ENCODE data around the gene COL1A1.

Gene COL1A1

GRCh38 chr17:50146230-50146926 lies 55.1 kb downstream of the COL1A1 start:
- peaks cover 27% of the 10 kb centered on the region for H3K36me3 ChIP-seq (ENCODE audit: insufficient read depth, low read depth, low read length)

DNA sequence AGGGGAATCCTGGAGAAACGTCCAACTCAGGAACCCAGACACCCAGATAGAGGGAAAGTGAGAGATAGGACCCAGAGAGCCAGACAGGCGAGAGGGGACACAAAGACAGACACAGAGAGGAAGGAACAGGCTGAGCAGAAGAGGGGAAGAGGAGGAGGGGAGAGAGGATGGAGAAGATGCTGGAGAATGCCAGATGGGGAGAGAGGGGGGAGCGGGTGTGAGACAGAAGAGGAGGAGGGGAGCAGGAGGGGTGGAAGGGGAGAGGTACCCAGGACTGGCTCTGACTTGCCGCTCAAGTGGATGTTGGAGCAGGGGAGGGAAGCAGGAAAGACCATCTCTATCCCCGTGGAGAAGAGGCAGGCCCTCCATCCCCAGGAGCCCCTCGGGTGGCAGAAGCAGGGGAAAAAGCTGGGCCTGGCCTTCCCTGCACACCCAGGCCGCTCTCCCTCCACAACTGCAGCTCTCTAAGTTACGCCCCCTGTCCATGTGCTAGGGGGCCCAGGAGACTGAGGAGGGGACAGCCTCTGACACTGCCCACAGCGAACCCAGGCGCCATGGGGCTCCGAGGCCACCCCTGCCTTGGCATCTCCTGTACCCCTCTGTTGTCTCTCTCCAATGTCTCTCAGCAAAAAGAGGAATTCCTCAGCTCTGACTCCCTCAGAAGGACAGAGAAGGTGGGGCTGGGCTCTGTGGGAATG lies 55.8 kb downstream of the COL1A1 start:
- H3K9ac ChIP-seq (ENCODE audit: low read depth, low read length): no peak overlapping the region
- no peak overlapping the region for H3K4me3 ChIP-seq (ENCODE audit: low read length)

More at GRCh38 chr17:50146230-50146926, 55.1 kb downstream of the COL1A1 start:
- Histone ChIP-seq H3K4me3 (ENCODE audit: low read length) (no peak overlapping the region), H3K9me3 (ENCODE audit: insufficient read depth, low read depth, low read length) (no peaks in the 10 kb centered on the region), H3K9ac (ENCODE audit: low read depth, low read length) (no peak overlapping the region), H3K27me3 (ENCODE audit: insufficient read depth, low read length) (peaks cover 17% of the 10 kb centered on the region), H3K27ac (ENCODE audit: low read length) (no peak overlapping the region), H3K4me1 (ENCODE audit: insufficient read depth, low read length) (peaks cover 5% of the 10 kb centered on the region; the same call in 1 of the 2 replicates)

DNA sequence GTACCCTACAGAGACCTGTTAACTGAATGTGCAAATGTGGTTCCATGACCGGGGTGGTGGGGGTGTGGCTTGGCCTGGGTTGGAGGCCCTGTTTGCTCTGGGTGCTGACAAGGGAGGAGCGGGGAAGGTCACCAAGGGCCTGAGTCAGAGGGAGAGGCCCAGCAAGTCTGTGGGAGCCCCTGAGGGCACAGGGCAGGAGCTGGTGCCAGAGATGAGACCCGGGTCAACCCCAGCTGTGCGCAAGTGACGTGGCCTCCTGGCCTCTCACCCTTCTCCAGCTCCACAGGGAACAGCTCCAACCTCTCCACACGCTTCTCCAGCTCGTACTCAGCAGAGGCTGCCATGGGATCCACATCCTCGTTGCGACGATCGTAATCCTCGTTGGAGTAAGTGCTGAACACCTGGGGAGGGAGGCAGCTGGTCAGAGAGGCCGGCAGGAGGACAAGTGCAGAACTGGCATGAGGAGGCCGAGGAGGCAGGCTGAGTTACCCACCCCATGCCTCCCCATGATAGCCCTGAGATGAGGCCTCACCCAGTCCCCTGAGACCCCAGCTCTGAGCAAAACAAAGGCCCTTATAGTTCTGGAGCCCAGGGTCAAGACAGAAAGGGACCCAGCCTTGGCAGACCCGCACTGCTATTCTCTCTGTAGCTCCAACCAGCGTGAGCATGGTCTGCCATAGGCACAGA lies 56.4 kb downstream of the COL1A1 start:
- H3K9ac ChIP-seq (ENCODE audit: low read depth, low read length): no peak overlapping the region
- peaks cover 31% of the 10 kb centered on the region for H3K36me3 ChIP-seq (ENCODE audit: insufficient read depth, low read depth, low read length)

More for the DNA sequence above, 55.8 kb downstream of the COL1A1 start:
- peaks cover 17% of the 10 kb centered on the region for H3K27me3 ChIP-seq (ENCODE audit: insufficient read depth, low read length)
- peaks cover 5% of the 10 kb centered on the region; the same call in 1 of the 2 replicates for H3K4me1 ChIP-seq (ENCODE audit: insufficient read depth, low read length)
- no peaks in the 10 kb centered on the region for H3K9me3 ChIP-seq (ENCODE audit: insufficient read depth, low read depth, low read length)
- peaks cover 28% of the 10 kb centered on the region for H3K36me3 ChIP-seq (ENCODE audit: insufficient read depth, low read depth, low read length)
- no peak overlapping the region for H3K27ac ChIP-seq (ENCODE audit: low read length)

DNA sequence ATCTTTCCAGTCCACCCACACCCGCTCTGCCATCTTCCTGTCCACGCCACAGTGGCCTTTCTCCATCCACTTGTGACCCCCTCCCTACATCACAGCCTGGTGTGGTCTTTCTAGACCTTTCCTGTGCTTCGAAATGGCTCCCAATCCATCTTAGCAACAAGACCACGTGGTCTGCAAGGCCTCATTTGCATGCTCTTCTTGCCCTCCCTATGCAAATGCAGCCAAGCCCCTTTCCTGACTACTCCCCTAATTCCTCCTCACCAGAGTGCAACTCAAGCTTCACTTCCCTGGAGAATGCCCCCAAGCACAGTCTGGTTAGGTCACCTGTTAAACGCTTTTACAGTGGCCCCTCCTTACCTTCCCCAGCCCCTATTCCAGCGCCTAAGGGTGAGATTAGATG lies 57.1 kb downstream of the COL1A1 start:
- Histone ChIP-seq H3K36me3 (ENCODE audit: insufficient read depth, low read depth, low read length) (peaks cover 35% of the 10 kb centered on the region), H3K9me3 (ENCODE audit: insufficient read depth, low read depth, low read length) (no peaks in the 10 kb centered on the region), H3K4me1 (ENCODE audit: insufficient read depth, low read length) (peaks cover 5% of the 10 kb centered on the region; the same call in 1 of the 2 replicates), H3K27ac (ENCODE audit: low read length) (no peak overlapping the region), H3K4me3 (ENCODE audit: low read length) (no peak overlapping the region), H3K9ac (ENCODE audit: low read depth, low read length) (no peak overlapping the region), H3K27me3 (ENCODE audit: insufficient read depth, low read length) (peaks cover 4% of the 10 kb centered on the region; the same call in 1 of the 2 replicates)

More for the DNA sequence above, 56.4 kb downstream of the COL1A1 start:
- H3K27me3 ChIP-seq (ENCODE audit: insufficient read depth, low read length): peaks cover 11% of the 10 kb centered on the region
- no peaks in the 10 kb centered on the region for H3K9me3 ChIP-seq (ENCODE audit: insufficient read depth, low read depth, low read length)
- H3K27ac ChIP-seq (ENCODE audit: low read length): no peak overlapping the region
- H3K4me1 ChIP-seq (ENCODE audit: insufficient read depth, low read length): peaks cover 5% of the 10 kb centered on the region; the same call in 1 of the 2 replicates
- H3K4me3 ChIP-seq (ENCODE audit: low read length): no peak overlapping the region

DNA sequence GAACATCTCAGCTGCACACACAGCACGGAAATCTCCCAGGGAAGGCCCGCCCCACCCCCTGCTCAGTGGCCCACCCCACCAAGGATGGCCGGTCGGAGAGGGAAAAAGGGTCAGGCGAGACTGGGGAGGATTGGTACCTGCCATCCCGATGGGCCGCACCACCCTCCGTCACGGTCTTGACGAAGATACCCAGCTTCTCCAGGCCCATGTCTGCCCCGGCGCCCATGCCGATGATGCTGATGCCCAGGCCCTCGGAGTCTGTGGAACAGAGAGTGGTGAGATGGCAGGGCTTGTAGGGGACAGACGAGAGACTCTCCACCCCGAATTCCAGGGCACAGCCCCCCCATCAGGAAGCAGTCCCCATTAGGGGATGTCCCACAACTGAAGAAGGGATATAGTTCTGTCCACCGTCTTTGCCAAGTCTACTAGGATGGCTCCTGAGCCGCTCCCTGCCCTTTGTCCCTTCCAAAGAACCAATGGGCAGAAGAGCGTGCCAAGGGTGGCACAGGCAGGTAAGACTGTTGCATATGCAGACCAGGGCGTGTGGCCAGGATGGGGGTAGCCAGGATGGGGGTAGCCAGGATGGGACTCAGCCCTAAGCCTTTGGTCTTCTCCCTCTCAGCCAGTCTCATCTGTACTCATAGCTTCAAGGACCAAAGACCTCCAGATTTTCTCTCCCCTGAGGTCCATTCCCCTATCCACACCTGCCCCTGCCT lies 57.8 kb downstream of the COL1A1 start:
- peaks cover 5% of the 10 kb centered on the region; the same call in 1 of the 2 replicates for H3K4me1 ChIP-seq (ENCODE audit: insufficient read depth, low read length)
- H3K27ac ChIP-seq (ENCODE audit: low read length): no peak overlapping the region
- peaks cover 43% of the 10 kb centered on the region for H3K36me3 ChIP-seq (ENCODE audit: insufficient read depth, low read depth, low read length)
- no peak overlapping the region for H3K9ac ChIP-seq (ENCODE audit: low read depth, low read length)
- no peak overlapping the region for H3K4me3 ChIP-seq (ENCODE audit: low read length)
- H3K27me3 ChIP-seq (ENCODE audit: insufficient read depth, low read length): no peaks in the 10 kb centered on the region; the same call in 1 of the 2 replicates
- no peaks in the 10 kb centered on the region for H3K9me3 ChIP-seq (ENCODE audit: insufficient read depth, low read depth, low read length)

- Histone ChIP-seq H3K27me3 (ENCODE audit: insufficient read depth, low read length) (no peaks in the 10 kb centered on the region), H3K36me3 (ENCODE audit: insufficient read depth, low read depth, low read length) (peaks cover 61% of the 10 kb centered on the region), H3K4me1 (ENCODE audit: insufficient read depth, low read length) (no peaks in the 10 kb centered on the region; the same call in 1 of the 2 replicates), H3K9ac (ENCODE audit: low read depth, low read length) (no peak overlapping the region), H3K4me3 (ENCODE audit: low read length) (no peak overlapping the region), H3K9me3 (ENCODE audit: insufficient read depth, low read depth, low read length) (no peaks in the 10 kb centered on the region), H3K27ac (ENCODE audit: low read length) (no peak overlapping the region)
Measured at GRCh38 chr17:50141745-50142110, 59.7 kb downstream of the COL1A1 start.

DNA sequence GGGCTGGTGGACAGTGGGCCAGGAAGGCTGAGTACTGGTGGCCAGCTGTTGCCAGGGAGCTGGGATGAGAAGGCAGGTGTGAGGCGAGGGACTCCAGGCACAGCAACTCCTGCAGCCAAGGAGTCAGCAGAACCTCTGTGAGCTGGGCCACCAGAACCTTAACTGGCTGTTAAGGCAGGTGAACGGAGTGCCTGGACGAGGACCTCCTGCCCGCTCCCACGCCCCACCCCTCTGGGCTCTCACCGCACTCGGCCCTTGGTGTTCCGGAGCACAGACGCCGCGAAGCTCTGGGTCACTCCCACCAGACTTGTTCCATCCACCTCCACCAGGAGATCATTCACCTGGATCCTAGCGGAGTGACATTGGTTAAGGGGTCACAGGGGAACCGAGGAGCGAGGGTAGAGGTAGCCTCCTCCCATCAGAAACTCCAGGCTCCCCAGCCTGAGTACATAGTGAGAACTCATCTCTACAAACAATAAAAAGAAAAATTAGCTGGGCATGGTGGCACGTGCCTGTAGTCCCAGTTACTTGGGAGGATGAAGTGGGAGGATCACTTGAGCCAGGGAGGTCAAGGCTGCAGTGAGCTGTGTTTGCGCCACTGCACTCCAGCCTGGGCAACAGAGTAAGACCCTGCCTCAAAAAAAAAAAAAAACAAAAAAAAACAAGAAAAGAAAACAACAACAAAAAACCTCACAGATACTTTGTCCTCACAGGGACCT lies 60.2 kb downstream of the COL1A1 start:
- Histone ChIP-seq H3K4me1 (ENCODE audit: insufficient read depth, low read length) (no peaks in the 10 kb centered on the region; the same call in 1 of the 2 replicates), H3K36me3 (ENCODE audit: insufficient read depth, low read depth, low read length) (peaks cover 61% of the 10 kb centered on the region), H3K9me3 (ENCODE audit: insufficient read depth, low read depth, low read length) (no peaks in the 10 kb centered on the region), H3K9ac (ENCODE audit: low read depth, low read length) (no peak overlapping the region), H3K4me3 (ENCODE audit: low read length) (no peak overlapping the region), H3K27ac (ENCODE audit: low read length) (no peak overlapping the region), H3K27me3 (ENCODE audit: insufficient read depth, low read length) (no peaks in the 10 kb centered on the region)

DNA sequence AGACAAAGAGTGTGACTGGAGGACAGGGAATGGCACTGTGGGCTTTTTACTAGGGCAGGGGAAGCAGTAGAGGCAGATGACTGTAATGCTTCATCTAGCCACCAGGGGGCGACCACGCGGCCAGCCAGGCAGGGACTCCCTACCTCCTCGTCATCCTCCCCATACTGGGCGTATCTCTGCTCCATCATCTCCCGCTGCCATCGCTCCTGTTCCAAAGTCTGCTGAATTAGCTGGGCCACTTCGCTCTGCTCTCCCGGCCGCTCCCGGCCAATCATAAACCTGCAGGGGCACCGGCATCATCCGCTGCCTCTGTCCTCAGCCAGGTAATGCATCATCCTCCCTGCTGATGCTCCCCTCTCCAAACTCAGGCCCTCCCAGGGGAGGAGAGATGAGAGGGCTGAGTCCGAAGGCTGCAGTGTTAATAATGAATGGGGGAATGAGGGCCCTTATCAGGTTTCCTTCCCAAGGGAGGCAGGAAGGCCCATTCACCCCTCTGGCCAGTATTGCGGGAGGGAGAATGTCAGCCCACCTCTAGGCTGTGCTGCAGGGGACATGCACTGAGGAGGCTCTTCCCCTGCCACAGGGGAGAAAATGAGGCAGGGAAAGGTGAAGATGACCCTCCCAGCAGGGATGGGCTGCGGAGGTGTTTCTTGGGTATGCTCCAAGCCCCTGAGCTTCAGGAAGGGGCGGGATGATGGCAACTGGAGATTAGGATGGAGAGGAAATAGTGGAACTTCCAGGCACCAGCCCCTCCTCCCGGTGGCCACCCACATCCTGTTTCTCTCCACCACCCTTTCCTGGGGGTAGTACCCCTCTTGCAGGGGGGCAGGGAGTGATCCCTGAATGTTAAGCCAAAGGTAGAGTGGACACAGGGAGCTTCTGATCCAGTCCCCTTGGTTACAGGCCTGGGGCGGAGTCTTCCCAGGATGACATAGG lies 61.2 kb downstream of the COL1A1 start:
- peaks cover 61% of the 10 kb centered on the region for H3K36me3 ChIP-seq (ENCODE audit: insufficient read depth, low read depth, low read length)
- no peak overlapping the region for H3K9ac ChIP-seq (ENCODE audit: low read depth, low read length)
- no peaks in the 10 kb centered on the region; the same call in 1 of the 2 replicates for H3K4me1 ChIP-seq (ENCODE audit: insufficient read depth, low read length)
- no peaks in the 10 kb centered on the region for H3K9me3 ChIP-seq (ENCODE audit: insufficient read depth, low read depth, low read length)
- H3K4me3 ChIP-seq (ENCODE audit: low read length): no peak overlapping the region
- no peak overlapping the region for H3K27ac ChIP-seq (ENCODE audit: low read length)
- H3K27me3 ChIP-seq (ENCODE audit: insufficient read depth, low read length): no peaks in the 10 kb centered on the region

- H3K27ac ChIP-seq (ENCODE audit: low read length): no peak overlapping the region
- no peaks in the 10 kb centered on the region for H3K27me3 ChIP-seq (ENCODE audit: insufficient read depth, low read length)
Measured at GRCh38 chr17:50139185-50139783, 62.1 kb downstream of the COL1A1 start.

DNA sequence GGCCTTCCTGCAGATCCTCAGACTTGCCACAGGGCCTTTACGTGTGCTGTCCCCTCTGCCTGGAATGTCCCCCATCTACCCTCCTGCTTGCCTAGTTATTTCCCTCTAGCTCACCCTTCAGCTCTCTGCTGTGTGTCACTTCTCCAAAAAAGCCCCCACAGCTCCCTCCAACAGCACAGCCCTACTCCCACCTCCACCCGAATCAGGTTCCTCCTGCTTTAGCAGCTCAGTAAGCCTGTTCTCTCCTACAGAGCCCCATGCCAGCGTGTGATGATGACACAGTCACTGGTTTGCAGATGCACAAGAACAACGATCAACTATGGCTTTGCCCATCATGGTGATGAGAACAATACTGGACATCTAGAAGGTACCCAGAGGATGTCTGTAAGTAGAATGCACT lies 64.4 kb downstream of the COL1A1 start:
- Histone ChIP-seq H3K4me3 (ENCODE audit: low read length) (no peak overlapping the region), H3K9me3 (ENCODE audit: insufficient read depth, low read depth, low read length) (no peaks in the 10 kb centered on the region), H3K36me3 (ENCODE audit: insufficient read depth, low read depth, low read length) (peaks cover 34% of the 10 kb centered on the region), H3K9ac (ENCODE audit: low read depth, low read length) (no peak overlapping the region), H3K4me1 (ENCODE audit: insufficient read depth, low read length) (peaks cover 14% of the 10 kb centered on the region), H3K27me3 (ENCODE audit: insufficient read depth, low read length) (peaks cover 8% of the 10 kb centered on the region; the same call in 1 of the 2 replicates), H3K27ac (ENCODE audit: low read length) (no peak overlapping the region)

More at GRCh38 chr17:50139185-50139783, 62.1 kb downstream of the COL1A1 start:
- Histone ChIP-seq H3K4me3 (ENCODE audit: low read length) (no peak overlapping the region), H3K9me3 (ENCODE audit: insufficient read depth, low read depth, low read length) (no peaks in the 10 kb centered on the region), H3K9ac (ENCODE audit: low read depth, low read length) (no peak overlapping the region), H3K4me1 (ENCODE audit: insufficient read depth, low read length) (peaks cover 5% of the 10 kb centered on the region), H3K36me3 (ENCODE audit: insufficient read depth, low read depth, low read length) (peaks cover 52% of the 10 kb centered on the region)

All from iPS-20b (cell line).